Endothelial cell of umbilical vein (primary cell): ENCODE measurements around the gene PYGB.

Source experiments
- CTCF ChIP-seq, 2 donors: IDR thresholded peaks; 1 replicate in 1 of 2; 2 replicates in 1 of 2; pipeline ENCODE4 v1.5.1; 2011; ENCODE audit warnings: low read length in 2 of 2, mild to moderate bottlenecking in 2 of 2, moderate library complexity in 2 of 2, control low read depth in 1 of 2, inconsistent platforms in 1 of 2, low read depth in 1 of 2; ENCODE audit not compliant: insufficient read depth in 1 of 2; ENCODE audit errors: extremely low read depth in 1 of 2
- EZH2 ChIP-seq: IDR thresholded peaks from 2 replicates; pipeline ENCODE4 v1.6.1; 2012; ENCODE audit warnings: borderline replicate concordance, low read depth, mild to moderate bottlenecking, moderate library complexity, low read length, inconsistent platforms; ENCODE audit not compliant: severe bottlenecking
- FOS ChIP-seq: IDR thresholded peaks from 2 replicates; pipeline ENCODE4 v1.6.1; 2011; ENCODE audit warnings: mild to moderate bottlenecking, low read length, moderate library complexity, borderline replicate concordance; ENCODE audit not compliant: insufficient read depth
- GATA2 ChIP-seq: IDR thresholded peaks from 2 replicates; pipeline ENCODE4 v1.7.0; 2011; ENCODE audit warnings: low read depth, mild to moderate bottlenecking, moderate library complexity, mixed read lengths, low read length; ENCODE audit not compliant: insufficient read length, insufficient read depth
- MAX ChIP-seq: IDR thresholded peaks from 2 replicates; pipeline ENCODE4 v1.6.1; 2011; ENCODE audit not compliant: insufficient read depth, insufficient read length
- MYC ChIP-seq: IDR thresholded peaks from one replicate; pipeline ENCODE4 v1.6.1; 2011; ENCODE audit warnings: mild to moderate bottlenecking, low read depth, low read length
- POLR2A ChIP-seq: IDR thresholded peaks from 2 replicates; pipeline ENCODE4 v1.6.1; 2012; ENCODE audit warnings: low read depth, mild to moderate bottlenecking, control low read depth, low read length

GRCh38 chr20:25251558-25251957, 3.7 kb downstream of the PYGB start:
- TF ChIP-seq CTCF (IDR thresholded peaks at IDR 0.05; ENCODE audit: extremely low read depth in 1 of 2, insufficient read depth in 1 of 2, low read depth in 1 of 2, low read length in 2 of 2), result no peak
- no peak for TF ChIP-seq FOS
- no peak for TF ChIP-seq POLR2A
- no peak for TF ChIP-seq EZH2
- no peak for TF ChIP-seq MYC
- TF ChIP-seq MAX, result no peak
- TF ChIP-seq GATA2, result no peak
